Brain microvascular endothelial cell (primary cell): Measurements from ENCODE around the gene EBLN2.

Source experiments
- DNase-seq: peaks from one replicate; pipeline ENCODE4 v3.0.0-alpha.2; 2020
- H3K27ac ChIP-seq: fragments of 250-450 bp; sonication (Bioruptor Pico); 2 replicates; pipeline ENCODE4 v1.5.1; 2020; ENCODE audit warnings: mild to moderate bottlenecking, moderate library complexity
- H3K27me3 ChIP-seq: fragments of 250-450 bp; sonication (Bioruptor Pico); replicated peaks from 2 replicates; pipeline ENCODE4 v1.5.1; 2020; ENCODE audit warnings: mild to moderate bottlenecking
- H3K36me3 ChIP-seq: fragments of 250-450 bp; sonication (Bioruptor Pico); replicated peaks from 2 replicates; pipeline ENCODE4 v1.5.1; 2020; ENCODE audit warnings: mild to moderate bottlenecking
- H3K4me3 ChIP-seq: 2 replicates; pipeline ENCODE4 v1.5.1; 2011; ENCODE audit warnings: low read depth, mild to moderate bottlenecking, control low read depth, low read length, moderate library complexity
- CTCF ChIP-seq: IDR thresholded peaks from 2 replicates; pipeline ENCODE4 v1.5.1; 2011; ENCODE audit warnings: low read depth, mild to moderate bottlenecking, moderate library complexity, low read length, control low read depth, inconsistent platforms; ENCODE audit errors: missing control alignments
- in situ Hi-C: cut with HindIII; loops from 2 replicates; pipeline ENCODE4 v1.10.0; 2017; ENCODE audit warnings: low sequenced_read_pairs, low pct_ligation_motif_present

The EBLN2 gene

GRCh38 chr3:73081140-73081539, 19.7 kb downstream of the EBLN2 start:
- no peak for DNase-seq
- in situ Hi-C loops, result no loop called here
- Histone ChIP-seq H3K4me3 (no peak overlapping the region), H3K36me3 (no peaks in the 10 kb centered on the region), H3K27ac (no peak overlapping the region), H3K27me3 (no peaks in the 10 kb centered on the region)
- no peak for TF ChIP-seq CTCF

GRCh38 chr3:73084170-73084569, 22.7 kb downstream of the EBLN2 start:
- Histone ChIP-seq H3K27me3 (no peaks in the 10 kb centered on the region), H3K4me3 (no peak overlapping the region), H3K27ac (no peak overlapping the region), H3K36me3 (no peaks in the 10 kb centered on the region)
- TF ChIP-seq CTCF, result no peak
- no peak for DNase-seq
- in situ Hi-C loops, result no loop called here

DNA sequence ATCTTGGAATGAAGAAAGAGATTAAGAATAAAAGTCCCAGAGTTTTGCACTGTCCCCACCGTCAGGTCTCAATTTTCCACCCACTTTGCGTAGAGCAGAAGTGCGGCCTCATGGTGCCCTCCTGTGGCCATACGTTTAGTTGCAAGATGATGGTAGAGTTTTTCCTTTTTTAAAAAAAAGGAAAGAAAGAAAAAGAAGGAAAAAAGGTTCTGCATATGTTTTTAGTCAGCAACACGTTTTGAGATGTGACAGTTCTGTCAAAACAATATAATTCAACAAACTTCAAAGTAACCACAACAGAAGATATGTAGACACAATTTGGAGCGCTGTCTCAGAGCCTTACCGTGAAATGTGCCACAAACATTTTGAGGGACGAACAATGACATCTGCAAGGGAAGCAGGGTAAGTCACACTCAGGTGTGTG, 24.6 kb downstream of the EBLN2 start:
- Histone ChIP-seq H3K4me3 (no peak overlapping the region), H3K36me3 (no peaks in the 10 kb centered on the region), H3K27me3 (no peaks in the 10 kb centered on the region), H3K27ac (no peak overlapping the region)
- peak; percentile 82 for TF ChIP-seq CTCF
- DNase-seq, result peak; percentile 22
- in situ Hi-C loops, result no loop called here

GRCh38 chr3:73094129-73094528, 32.7 kb downstream of the EBLN2 start:
- TF ChIP-seq CTCF, result peak; percentile 15
- Histone ChIP-seq H3K4me3 (no peak overlapping the region), H3K27me3 (no peaks in the 10 kb centered on the region), H3K36me3 (no peaks in the 10 kb centered on the region), H3K27ac (no peak overlapping the region)
- no peak for DNase-seq
- in situ Hi-C loops, result no loop called here

- H3K27me3 ChIP-seq, result no peaks in the 10 kb centered on the region
- no peak overlapping the region for H3K27ac ChIP-seq
- TF ChIP-seq CTCF, result no peak
- H3K36me3 ChIP-seq, result no peaks in the 10 kb centered on the region
- in situ Hi-C loops, result no loop called here
- H3K4me3 ChIP-seq, result no peak overlapping the region
- DNase-seq, result no peak
Observed at GRCh38 chr3:73094951-73095350, 33.5 kb downstream of the EBLN2 start.

DNA sequence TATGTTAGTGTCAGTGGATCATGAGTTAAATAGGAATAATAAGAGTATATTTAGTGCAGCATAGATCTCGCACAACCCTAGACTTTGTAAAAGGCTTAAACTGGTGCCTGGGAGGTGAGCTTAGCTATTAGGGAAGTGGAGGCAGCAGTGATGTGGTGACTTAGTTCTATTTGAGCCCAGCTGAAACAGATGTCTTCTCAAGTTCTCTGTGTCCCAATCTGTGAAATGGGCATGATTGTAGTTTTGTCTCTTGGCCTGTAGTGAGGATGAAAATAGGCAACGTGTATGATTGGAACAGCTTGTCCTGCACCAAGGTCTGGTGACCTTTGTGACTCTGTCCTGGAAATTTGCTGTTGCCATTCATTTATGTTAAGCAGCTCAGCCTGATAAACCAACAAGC, 34.7 kb downstream of the EBLN2 start:
- no peak overlapping the region for H3K27ac ChIP-seq
- no peaks in the 10 kb centered on the region for H3K27me3 ChIP-seq
- H3K36me3 ChIP-seq, result no peaks in the 10 kb centered on the region
- in situ Hi-C loops, result no loop called here
- H3K4me3 ChIP-seq, result no peak overlapping the region
- no peak for TF ChIP-seq CTCF
- no peak for DNase-seq
